HAP-1 (cell line): ENCODE data around the gene HINFP.
"Not testable (repeated sequence)": the region's sequence is repeated elsewhere in the genome, so short reads cannot be mapped to it uniquely, and the experiment has no call there.

Experiments
- DNase-seq, 2 experiments: peaks; one replicate each; pipeline ENCODE4 v3.0.0-alpha.2; 2016 to 2020; ENCODE audit warnings: low spot score in 2 of 2
- H3K27me3 ChIP-seq: fragments of 250-450 bp; sonication (Bioruptor Pico); 2 replicates; pipeline ENCODE4 v1.5.1; 2020; ENCODE audit warnings: low read depth, mild to moderate bottlenecking, moderate library complexity
- H3K36me3 ChIP-seq: fragments of 250-450 bp; sonication (Bioruptor Pico); replicated peaks from 2 replicates; pipeline ENCODE4 v1.5.1; 2020; ENCODE audit warnings: mild to moderate bottlenecking
- H3K4me1 ChIP-seq: fragments of 250-450 bp; sonication (Bioruptor Pico); 2 replicates; pipeline ENCODE4 v1.5.1; 2020; ENCODE audit warnings: mild to moderate bottlenecking
- H3K4me3 ChIP-seq: fragments of 250-450 bp; sonication (Bioruptor Pico); 2 replicates; pipeline ENCODE4 v1.5.1; 2020; ENCODE audit warnings: mild to moderate bottlenecking, moderate library complexity
- H3K9me3 ChIP-seq: fragments of 250-450 bp; sonication (Bioruptor Pico); 2 replicates; pipeline ENCODE4 v1.5.1; 2020; ENCODE audit warnings: mild to moderate bottlenecking, moderate library complexity
- in situ Hi-C: fragments of 300-500 bp; cut with MboI; formaldehyde crosslinking; loops from 3 replicates; pipeline ENCODE4 v1.14.3; 2020; ENCODE audit warnings: low sequenced_read_pairs, inconsistent platforms, mixed read lengths

The HINFP gene

DNA sequence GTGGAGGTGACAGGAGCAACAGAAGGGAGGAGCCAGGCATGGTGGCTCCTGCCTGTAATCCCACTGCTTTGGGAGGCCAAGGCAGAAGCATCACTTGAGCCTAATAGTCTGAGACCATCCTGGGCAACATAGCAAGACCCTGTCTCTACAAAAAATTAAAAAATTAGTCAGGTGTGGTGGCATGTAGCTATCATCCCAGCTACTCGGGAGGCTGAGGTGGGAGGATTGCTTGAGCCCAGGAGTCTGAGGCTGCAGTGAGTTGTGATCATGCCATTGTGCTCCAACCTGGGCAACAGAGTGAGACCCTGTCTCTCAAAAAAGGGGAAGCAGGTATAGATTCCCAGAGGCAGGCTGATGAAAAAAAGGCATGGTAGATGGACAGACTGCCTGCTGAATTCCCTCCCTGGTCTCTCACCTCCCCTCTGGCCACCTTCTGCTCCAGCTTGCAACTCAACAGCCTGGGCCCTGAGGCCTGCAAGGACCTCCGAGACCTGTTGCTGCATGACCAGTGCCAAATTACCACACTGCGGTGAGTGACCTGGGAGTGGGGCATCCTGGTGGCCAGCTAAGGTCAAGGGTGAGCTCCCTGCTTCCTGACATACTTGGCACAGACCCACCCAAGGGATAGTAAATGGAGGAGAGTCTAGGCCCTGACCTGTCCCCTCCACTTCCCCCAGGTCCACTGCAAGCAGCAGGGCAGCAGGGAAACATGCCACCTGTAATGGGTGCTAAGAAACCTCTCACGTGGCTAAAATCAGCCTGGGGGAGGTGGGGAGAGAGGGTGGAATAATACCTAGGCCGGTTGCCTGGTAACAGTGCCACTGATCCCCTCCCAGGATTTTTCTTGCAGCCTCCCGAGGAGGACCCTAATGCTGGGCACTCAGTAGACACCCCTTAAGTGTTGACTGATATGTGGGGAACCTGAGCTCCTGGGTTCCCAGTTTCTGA, 59.6 kb downstream of the HINFP start:
- in situ Hi-C loops: no loop called here
- DNase-seq: no peak
- H3K4me1 ChIP-seq: no peaks in the 10 kb centered on the region
- H3K27me3 ChIP-seq: no peaks in the 10 kb centered on the region
- no peaks in the 10 kb centered on the region for H3K9me3 ChIP-seq
- no peak overlapping the region for H3K4me3 ChIP-seq
- H3K36me3 ChIP-seq: peaks cover 5% of the 10 kb centered on the region; the same call in 1 of the 2 replicates

DNA sequence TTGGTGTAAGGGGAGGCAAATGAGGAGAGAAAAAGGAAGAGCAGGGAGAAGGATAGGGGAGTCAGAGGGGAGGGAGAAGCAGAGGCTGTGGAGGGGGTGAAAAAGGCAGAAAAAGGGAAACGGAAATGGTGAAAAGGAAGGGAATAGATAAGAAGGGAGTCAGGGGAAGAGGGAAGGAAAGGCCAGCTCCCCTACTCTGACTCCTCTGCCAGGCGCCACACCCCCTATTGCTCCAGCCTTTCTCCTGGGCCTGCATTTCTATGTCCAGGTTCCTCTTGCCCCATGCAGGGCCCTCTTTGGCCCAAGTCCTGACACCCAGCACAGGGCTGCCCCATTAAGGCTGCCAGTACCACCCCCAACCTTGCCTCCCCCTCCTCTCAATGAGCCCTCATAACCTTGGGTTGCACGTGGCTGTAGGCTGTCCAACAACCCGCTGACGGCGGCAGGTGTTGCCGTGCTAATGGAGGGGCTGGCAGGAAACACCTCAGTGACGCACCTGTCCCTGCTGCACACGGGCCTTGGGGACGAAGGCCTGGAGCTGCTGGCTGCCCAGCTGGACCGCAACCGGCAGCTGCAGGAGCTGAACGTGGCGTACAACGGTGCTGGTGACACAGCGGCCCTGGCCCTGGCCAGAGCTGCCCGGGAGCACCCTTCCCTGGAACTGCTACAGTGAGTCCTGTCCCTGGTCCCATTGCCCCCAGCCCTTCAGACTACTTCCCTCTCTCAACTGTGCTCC, 60.5 kb downstream of the HINFP start:
- Histone ChIP-seq H3K36me3 (peaks cover 3% of the 10 kb centered on the region; the same call in 1 of the 2 replicates), H3K4me3 (no peak overlapping the region), H3K9me3 (no peaks in the 10 kb centered on the region), H3K27me3 (no peaks in the 10 kb centered on the region), H3K4me1 (no peaks in the 10 kb centered on the region)
- in situ Hi-C loops: no loop called here
- no peak for DNase-seq

DNA sequence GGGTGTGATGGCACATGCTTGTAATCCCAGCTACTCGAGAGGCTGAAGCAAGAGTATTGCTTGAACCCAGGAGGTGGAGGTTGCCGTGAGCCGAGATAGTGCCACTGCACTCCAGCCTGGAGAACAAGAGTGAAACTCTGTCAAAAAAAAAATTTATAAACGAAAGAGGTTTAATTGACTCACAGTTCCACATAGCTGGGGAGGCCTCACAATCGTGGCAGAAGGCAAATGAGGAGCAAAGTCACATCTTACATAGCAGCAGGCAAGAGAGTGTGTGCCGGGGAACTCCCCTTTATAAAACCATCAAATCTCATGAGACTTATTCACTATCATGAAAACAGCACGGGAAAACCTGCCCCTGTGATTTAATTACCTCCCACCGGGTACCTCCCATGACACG, 63.0 kb downstream of the HINFP start:
- in situ Hi-C loops, H3K36me3 ChIP-seq, H3K4me1 ChIP-seq, H3K9me3 ChIP-seq, DNase-seq, H3K4me3 ChIP-seq, H3K27me3 ChIP-seq: not testable (repeated sequence)
